ENCODE data around the gene SLIT1. TPM values are rescaled to one million over a fixed set of nuclear protein-coding genes. Genes with fewer than 3 reads are reported as not detected.

The SLIT1 gene
- total and polyA plus RNA-seq, 2 of the 8 experiments (the other 6 are each of a cell fraction or from before 2014, with no cell fraction given): 0.70 to 0.88 TPM

GRCh38 chr10:97006364-97006763, 179.4 kb downstream of the SLIT1 start (continued):
- TF ChIP-seq EP300 (IDR thresholded peaks at IDR 0.05; ENCODE audit: borderline replicate concordance in 1 of 2, low read depth in 2 of 2, low read length in 2 of 2) (no peak), RFX5 (IDR thresholded peaks at IDR 0.05; ENCODE audit: borderline replicate concordance, low read depth, low read length) (no peak), BACH1 (IDR thresholded peaks at IDR 0.05; ENCODE audit: low read length) (no peak), POLR2A (IDR thresholded peaks at IDR 0.05; ENCODE audit: control extremely low read depth in 1 of 2, low read depth in 2 of 2, low read length in 2 of 2) (no peak)

Measured in H1 (cell line).